Stimulated activated naive CD8-positive, alpha-beta T cell treated with anti-CD3 and anti-CD28 coated beads, Interleukin-15, amount 100 ng/mL, for 72 hours (primary cell): ENCODE data around the gene FBXO22.
"Not testable (repeated sequence)": the region's sequence is repeated elsewhere in the genome, so short reads cannot be mapped to it uniquely, and the experiment has no call there.

Experiments used
- ATAC-seq: fragments of 150-1000 bp; cut with Tn5 transposase; 2 replicates; pipeline ENCODE4 v1.10.0; 2021; ENCODE audit warnings: mild to moderate bottlenecking, moderate library complexity
- DNase-seq, 2 donors: peaks; one replicate each; pipeline ENCODE4 v3.0.0; 2021 to 2022
- H3K27ac Mint-ChIP-seq, 2 donors: one replicate each; pipeline ENCODE4 v1.8.0; 2022; ENCODE audit warnings: mild to moderate bottlenecking in 2 of 2, mixed read lengths in 2 of 2, moderate library complexity in 2 of 2
- H3K27me3 Mint-ChIP-seq: one replicate; pipeline ENCODE4 v1.8.0; 2022; ENCODE audit warnings: mixed read lengths
- H3K4me1 Mint-ChIP-seq: one replicate; pipeline ENCODE4 v1.8.0; 2022; ENCODE audit warnings: mild to moderate bottlenecking, mixed read lengths
- H3K4me3 Mint-ChIP-seq, 2 donors: one replicate each; pipeline ENCODE4 v1.8.0; 2022; ENCODE audit warnings: mild to moderate bottlenecking in 2 of 2, mixed read lengths in 2 of 2, moderate library complexity in 1 of 2
- H3K9me3 Mint-ChIP-seq, 2 donors: one replicate each; pipeline ENCODE4 v1.8.0; 2022; ENCODE audit warnings: mixed read lengths in 2 of 2

Gene FBXO22

DNA sequence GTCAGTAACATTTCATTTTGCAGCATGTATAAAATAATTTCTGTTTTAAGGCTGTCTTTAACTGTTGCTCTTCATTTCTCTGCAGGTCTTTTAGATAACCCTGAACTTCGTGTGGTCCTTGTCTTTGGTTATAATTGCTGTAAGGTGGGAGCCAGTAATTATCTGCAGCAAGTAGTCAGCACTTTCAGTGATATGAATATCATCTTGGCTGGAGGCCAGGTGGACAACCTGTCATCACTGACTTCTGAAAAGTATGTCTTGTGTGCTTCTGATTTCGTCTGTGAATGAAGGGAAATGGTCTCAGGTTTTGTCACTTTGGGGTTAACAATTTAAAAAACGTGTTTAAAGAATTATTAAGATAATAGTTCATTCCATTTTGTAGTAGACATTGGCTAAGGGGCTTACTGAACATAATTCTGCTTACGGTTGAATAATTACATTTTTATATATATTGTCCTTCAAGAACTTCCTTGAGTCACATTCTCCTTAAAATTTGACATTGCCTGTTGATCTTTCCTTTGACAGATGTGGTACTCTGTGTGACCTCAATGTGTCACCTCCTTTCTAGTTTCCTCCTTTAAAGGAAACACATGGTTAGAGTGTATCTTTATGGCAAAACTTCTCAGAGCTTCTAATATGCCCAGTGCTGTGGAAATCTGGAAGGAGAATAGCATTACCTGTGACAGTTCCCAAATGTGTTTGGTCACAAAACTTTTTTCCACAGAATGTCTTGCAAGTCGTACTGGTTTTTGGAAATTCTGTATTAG is 26.3 kb downstream of the FBXO22 start:
- Mint-ChIP-seq H3K27ac (no peak overlapping the region), H3K4me3 (no peak overlapping the region), H3K27me3 (no peaks in the 10 kb centered on the region), H3K4me1 (peaks cover 38% of the 10 kb centered on the region), H3K9me3 (no peaks in the 10 kb centered on the region)
- DNase-seq (peak in 1 of 2 donors; percentile 16), ATAC-seq (peak; percentile 72)

DNA sequence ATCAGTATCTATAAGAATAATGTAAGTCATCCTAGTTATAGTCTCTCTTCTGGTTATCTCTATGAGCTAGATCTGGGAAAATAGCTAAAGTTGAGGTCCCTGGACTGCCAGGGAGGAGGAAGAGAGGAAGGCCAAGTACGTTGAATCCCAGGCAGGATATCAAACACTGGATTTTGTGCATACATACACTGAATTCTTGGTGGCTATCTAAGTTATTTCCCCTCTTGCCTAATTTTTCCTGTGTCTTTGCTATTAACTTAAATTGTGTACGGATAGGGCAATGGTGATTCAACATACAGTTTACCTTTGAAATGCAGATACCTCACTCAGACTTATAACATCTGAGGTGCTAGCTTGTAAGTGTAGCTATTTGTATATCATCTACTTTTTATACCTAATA is 27.2 kb downstream of the FBXO22 start:
- no peak for ATAC-seq
- Mint-ChIP-seq H3K4me1 (peaks cover 38% of the 10 kb centered on the region), H3K4me3 (no peak overlapping the region), H3K27me3 (no peaks in the 10 kb centered on the region), H3K27ac (no peak overlapping the region), H3K9me3 (no peaks in the 10 kb centered on the region)
- DNase-seq = no peak

DNA sequence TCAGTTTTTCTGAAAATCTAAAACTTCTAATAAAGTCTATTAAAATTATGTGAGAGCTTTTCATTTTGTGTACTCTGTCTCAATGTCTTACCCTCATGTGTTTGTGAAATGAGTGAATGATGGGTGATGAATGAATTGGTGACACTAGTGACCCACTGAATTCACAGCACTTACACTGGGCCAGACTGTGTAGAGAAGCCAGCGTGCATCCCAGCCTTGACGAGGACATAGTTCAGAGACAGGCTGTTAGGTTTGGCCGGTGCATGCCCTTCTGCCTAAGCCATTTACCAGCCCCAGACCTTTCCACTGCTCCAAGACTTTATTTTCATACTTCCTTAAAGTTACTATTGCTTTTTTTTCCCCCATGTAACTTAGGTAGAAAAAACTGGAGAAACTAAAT is 38.8 kb downstream of the FBXO22 start:
- peaks cover 10% of the 10 kb centered on the region for H3K27me3 Mint-ChIP-seq
- ATAC-seq = peak; percentile 46
- H3K9me3 Mint-ChIP-seq = peaks cover 14 to 30% of the 10 kb centered on the region in 2 donors
- no peak overlapping the region for H3K27ac Mint-ChIP-seq
- peaks cover 8% of the 10 kb centered on the region for H3K4me1 Mint-ChIP-seq
- DNase-seq = no peak
- H3K4me3 Mint-ChIP-seq = no peak overlapping the region

DNA sequence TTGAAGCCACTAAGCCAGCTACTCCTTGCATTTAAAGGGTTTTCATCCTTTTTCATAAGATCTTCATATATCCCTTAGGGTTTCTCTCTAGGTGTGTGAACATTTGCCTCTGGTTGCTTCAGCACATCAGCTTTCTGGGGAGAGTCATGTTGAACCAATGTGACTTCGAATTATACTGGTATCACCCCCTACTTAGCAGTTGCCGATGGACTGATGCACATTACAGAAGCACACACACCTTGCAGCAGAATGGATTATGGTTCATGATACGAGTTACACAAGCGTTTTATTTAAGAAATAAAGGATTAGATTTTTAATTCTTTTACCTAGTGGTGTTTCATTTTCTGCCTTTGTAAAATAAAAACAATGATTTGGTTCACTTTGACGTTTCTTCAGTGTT is 39.6 kb downstream of the FBXO22 start:
- no peak overlapping the region for H3K27ac Mint-ChIP-seq
- ATAC-seq (no peak), DNase-seq (no peak)
- H3K9me3 Mint-ChIP-seq = peaks cover 14 to 22% of the 10 kb centered on the region in 2 donors
- H3K4me1 Mint-ChIP-seq = peaks cover 8% of the 10 kb centered on the region
- no peak overlapping the region for H3K4me3 Mint-ChIP-seq
- H3K27me3 Mint-ChIP-seq = peaks cover 18% of the 10 kb centered on the region

DNA sequence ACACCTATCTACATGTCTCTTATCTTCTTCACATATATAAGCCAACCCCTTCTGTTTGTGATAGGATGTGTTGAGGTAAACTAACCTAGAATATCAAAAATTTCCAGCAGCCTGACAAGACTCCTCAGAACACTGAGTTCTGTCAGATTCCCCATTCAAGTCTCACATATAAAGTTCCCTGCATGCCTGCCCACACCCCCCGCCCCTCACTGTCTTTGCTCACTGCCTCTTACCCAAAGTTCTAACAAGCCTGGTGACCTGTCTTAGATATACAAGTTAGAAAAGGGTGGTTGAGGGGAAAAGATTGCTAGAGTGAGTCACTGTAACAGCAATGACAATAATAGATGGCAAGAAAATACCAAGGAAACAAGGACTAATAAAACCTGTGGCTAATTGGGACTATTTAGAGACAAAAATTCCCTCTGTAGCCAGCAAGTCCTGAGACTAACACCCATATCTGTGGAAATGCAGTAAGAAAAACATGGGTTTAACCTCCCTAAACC is 40.1 kb downstream of the FBXO22 start:
- Mint-ChIP-seq H3K27me3 (peaks cover 20% of the 10 kb centered on the region), H3K27ac (no peak overlapping the region)

DNA sequence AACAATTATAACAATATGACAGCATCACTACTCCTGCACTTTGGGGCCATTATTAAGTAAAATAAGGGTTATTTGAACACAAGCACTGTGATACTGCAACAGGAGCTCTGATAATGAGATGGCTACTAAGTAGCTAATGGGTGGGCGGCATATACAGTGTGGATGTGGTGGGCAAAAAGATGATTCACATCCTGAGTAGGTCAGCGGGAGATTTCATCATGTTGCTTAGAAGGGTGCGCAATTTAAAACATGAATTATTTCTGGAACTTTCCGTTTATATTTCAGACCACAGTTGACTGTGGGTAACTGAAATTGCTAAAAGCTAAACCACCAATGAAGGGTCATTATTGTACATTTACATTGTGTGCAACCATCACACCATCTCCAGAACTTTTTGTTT is 42.3 kb downstream of the FBXO22 start:
- Mint-ChIP-seq H3K4me1 (peaks cover 8% of the 10 kb centered on the region), H3K9me3 (no peaks in the 10 kb centered on the region), H3K27ac (no peak overlapping the region), H3K27me3 (peaks cover 40% of the 10 kb centered on the region), H3K4me3 (no peak overlapping the region)
- ATAC-seq = peak; percentile 84
- peak in 1 of 2 donors; percentile 20 for DNase-seq

More for the DNA sequence above, 40.1 kb downstream of the FBXO22 start:
- Mint-ChIP-seq H3K4me1 (peaks cover 8% of the 10 kb centered on the region), H3K9me3 (peaks cover 10 to 17% of the 10 kb centered on the region in 2 donors), H3K4me3 (no peak overlapping the region)
- ATAC-seq (no peak), DNase-seq (no peak)

DNA sequence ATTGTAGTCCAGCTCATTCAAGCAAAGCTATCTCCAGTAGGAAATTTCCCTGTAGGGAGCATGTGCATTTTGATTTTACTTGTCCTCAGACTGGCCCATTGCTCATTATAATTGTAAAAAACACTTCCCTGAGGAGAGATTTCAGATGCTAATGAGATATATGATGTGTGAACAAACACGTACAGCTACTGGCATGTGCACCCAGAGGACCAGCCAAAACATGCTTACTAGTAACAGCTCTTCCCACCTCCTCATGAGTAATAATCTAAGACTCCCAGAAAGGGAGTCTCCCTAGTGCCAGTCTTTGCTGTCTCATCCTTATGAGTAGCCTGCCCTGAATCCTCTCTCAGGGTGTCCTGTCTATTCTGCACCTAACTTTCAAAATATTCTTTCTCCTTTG is 43.4 kb downstream of the FBXO22 start:
- Mint-ChIP-seq H3K27ac (peak overlapping the region in 1 of 2 donors; percentile 11), H3K27me3 (peaks cover 51% of the 10 kb centered on the region), H3K4me1 (peaks cover 8% of the 10 kb centered on the region), H3K9me3 (no peaks in the 10 kb centered on the region), H3K4me3 (no peak overlapping the region)
- no peak for DNase-seq
- ATAC-seq = no peak

DNA sequence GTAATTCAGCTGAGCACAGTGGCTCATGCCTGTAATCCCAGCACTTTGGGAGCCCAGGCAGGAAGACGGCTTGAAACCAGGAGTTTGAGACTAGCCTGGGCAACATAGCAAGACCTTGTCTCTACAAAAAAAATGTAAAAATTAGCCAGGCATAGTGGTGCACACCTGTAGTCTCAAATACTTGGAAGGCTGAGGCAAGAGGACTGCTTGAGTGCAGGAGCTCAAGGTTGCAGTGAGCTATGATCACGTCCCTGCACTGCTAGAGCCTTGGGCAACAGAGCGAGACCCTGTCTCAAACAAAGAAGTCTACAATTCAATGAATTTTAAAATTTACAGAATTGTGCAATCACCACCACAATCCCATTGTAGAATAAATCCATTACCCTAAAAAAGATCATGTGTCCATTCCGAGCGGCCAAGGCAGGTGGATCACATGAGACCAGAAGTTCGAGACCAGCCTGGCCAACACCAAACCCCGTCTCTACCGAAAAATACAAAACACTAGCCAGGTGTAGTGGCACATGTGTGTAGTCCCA is 45.2 kb downstream of the FBXO22 start:
- Mint-ChIP-seq H3K4me3 (no peak overlapping the region), H3K9me3 (no peaks in the 10 kb centered on the region), H3K27ac (no peak overlapping the region), H3K27me3 (peaks cover 66% of the 10 kb centered on the region), H3K4me1 (peaks cover 8% of the 10 kb centered on the region)
- DNase-seq (no peak), ATAC-seq (no peak)

DNA sequence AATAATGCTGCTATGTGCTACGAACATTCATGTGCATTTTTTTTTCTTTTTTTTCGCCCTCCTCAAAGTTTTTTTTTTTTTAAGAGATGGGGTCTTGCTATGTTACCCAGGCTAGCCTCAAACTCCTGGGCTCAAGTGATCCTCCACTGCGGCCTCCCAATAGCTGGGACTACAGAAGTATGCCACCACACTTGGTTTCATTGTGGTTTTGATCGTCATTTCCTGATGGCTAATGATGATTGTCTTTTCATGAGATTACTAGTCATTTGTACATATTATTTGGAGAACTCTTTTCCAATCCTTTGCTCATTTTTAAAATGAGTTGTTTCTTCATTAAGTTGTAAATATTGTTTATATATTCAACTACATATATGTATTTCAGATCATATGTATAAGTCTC is 48.8 kb downstream of the FBXO22 start:
- H3K4me3 Mint-ChIP-seq = no peak overlapping the region
- no peak overlapping the region for H3K27ac Mint-ChIP-seq
- H3K27me3 Mint-ChIP-seq = peaks cover 79% of the 10 kb centered on the region
- no peak for ATAC-seq
- DNase-seq = no peak
- no peaks in the 10 kb centered on the region for H3K9me3 Mint-ChIP-seq
- H3K4me1 Mint-ChIP-seq = no peaks in the 10 kb centered on the region

DNA sequence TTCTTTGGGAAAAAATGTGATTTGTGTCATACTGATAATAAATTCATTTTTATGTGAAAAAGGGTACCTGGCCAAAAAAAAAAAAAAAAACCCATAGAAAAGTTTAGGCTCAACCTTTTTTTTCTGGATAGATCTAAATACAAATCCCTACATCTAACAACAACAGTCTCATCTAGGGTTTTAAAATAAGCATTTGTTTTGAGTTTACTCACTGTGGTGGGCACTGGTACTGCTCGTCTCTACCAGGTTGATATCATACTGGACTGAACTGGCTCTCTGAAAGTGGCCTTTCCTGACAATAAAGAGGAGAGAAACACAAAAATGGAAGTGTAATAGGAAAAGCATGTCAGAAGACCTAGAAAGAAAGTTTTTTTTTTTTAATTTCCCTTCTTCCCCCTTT is 52.0 kb downstream of the FBXO22 start:
- ATAC-seq (no peak), DNase-seq (no peak)
- H3K4me1 Mint-ChIP-seq = no peaks in the 10 kb centered on the region
- no peak overlapping the region for H3K27ac Mint-ChIP-seq
- no peak overlapping the region for H3K4me3 Mint-ChIP-seq
- H3K9me3 Mint-ChIP-seq = no peaks in the 10 kb centered on the region
- peaks cover 52% of the 10 kb centered on the region for H3K27me3 Mint-ChIP-seq

DNA sequence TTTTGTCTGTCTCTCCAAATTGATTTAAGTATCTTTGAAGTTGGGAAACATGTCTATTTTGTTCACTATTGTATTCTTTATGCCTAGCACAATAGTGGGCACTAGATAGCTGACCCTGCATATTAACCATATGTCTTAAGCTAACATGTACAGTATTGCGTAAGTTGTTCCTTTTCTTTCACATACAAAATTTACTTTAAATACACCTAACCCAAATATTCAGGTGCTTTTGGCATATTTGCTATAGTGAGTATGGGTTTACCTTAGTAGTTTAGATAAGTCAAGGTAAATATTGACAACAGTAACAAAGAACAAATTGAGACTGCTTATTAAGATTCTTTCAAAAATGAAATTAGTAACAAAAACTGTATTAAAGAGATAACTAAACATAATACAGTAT is 57.7 kb downstream of the FBXO22 start:
- Mint-ChIP-seq H3K27me3 (peaks cover under 1% of the 10 kb centered on the region), H3K9me3 (peaks cover 0 to 4% of the 10 kb centered on the region in 2 donors), H3K4me3 (no peak overlapping the region), H3K4me1 (no peaks in the 10 kb centered on the region), H3K27ac (no peak overlapping the region)
- DNase-seq (no peak), ATAC-seq (no peak)

DNA sequence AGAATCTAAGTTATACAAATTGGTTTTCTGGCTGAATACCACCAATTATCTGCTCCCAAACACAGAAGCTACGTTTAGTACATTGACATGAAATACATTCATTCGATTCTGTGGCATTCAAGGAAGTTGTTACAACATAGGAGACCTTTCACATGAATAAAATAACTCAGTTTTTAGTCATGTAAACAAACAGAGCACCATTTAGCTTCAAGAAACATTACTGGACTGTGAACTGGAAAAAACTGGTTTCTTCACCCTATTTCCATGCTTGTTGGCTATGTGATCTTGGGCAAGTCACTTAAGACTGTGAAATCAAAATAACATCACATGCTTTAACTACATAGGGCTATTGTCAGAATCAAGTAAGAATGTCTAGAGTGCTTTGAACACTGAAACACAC is 62.4 kb downstream of the FBXO22 start:
- ATAC-seq (no peak), DNase-seq (no peak)
- no peak overlapping the region for H3K4me3 Mint-ChIP-seq
- no peaks in the 10 kb centered on the region for H3K27me3 Mint-ChIP-seq
- peaks cover 0 to 4% of the 10 kb centered on the region in 2 donors for H3K9me3 Mint-ChIP-seq
- no peak overlapping the region for H3K27ac Mint-ChIP-seq
- no peaks in the 10 kb centered on the region for H3K4me1 Mint-ChIP-seq

DNA sequence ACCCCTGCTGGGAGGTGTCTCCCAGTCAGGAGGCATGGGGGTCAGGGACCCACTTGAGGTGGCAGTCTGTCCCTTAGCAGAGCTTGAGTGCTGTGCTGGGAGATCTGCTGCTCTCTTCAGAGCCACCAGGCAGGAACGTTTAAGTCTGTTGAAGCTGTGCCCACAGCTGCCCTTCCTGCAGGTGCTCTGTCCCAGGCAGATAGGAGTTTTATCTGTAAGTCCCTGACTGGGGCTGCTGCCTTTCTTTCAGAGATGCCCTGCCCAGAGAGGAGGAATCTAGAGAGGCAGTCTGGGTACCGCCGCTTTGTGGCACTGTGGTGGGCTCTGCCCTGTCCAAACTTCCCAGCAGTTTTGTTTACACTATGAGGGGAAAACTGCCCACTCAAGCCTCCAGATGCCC is 73.1 kb downstream of the FBXO22 start:
- not testable (repeated sequence) for H3K9me3 Mint-ChIP-seq, H3K4me1 Mint-ChIP-seq, H3K4me3 Mint-ChIP-seq, ATAC-seq, DNase-seq, H3K27ac Mint-ChIP-seq
- H3K27me3 Mint-ChIP-seq = peaks cover 43% of the 10 kb centered on the region

DNA sequence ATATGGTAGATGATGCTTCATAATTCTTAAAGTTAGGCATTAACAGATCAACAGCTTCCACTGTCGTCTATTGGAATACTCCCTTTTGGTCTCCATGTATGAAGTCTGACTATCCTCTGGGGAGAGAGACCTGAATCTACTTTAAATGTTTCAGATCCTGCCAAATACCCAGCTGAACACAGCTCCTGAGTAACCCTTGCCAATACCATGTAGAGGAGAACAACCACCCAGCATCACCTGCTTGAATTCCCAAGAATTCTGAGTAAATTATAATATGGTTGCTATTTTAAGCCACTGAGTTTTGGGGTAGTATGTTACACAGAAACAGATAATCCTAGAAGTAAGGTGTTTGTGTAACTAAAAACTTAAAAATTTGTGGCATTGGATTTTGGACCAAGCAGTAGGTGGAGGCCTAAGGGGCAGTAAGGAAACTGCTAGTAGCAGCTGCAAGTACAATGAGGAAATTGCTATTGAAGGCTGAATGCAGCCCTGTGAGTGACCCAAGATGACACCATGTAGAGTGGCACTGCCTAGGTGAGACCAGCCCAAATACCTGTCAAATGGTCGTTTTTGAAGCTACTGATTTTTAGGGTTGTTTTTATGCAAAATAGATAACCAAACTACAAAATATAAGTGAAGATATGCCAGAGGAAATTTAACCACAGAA is 77.6 kb downstream of the FBXO22 start:
- H3K4me1 Mint-ChIP-seq = no peaks in the 10 kb centered on the region
- no peak overlapping the region for H3K4me3 Mint-ChIP-seq
- H3K27me3 Mint-ChIP-seq = peaks cover 16% of the 10 kb centered on the region
- DNase-seq = no peak
- no peak for ATAC-seq
- H3K27ac Mint-ChIP-seq = no peak overlapping the region
- H3K9me3 Mint-ChIP-seq = no peaks in the 10 kb centered on the region

DNA sequence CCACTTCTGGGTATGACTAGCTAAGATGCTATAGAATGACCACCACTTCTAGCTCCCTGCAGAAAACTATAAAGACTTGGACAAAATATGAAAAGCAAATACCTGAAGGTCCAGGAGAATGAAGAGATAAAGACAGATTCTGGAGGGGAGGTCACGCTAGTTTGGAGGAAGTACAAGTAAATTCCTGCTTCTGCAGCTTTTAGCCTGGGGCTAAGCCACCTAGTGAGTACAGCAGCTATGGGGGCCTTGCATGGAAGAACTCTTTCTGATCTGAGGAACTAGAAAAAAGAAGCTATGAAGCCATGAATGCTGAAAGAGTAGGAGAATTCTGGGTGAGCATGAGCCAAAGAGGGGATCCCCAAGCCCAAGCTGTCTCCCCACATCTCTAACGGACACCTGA is 78.8 kb downstream of the FBXO22 start:
- no peaks in the 10 kb centered on the region for H3K9me3 Mint-ChIP-seq
- no peak overlapping the region for H3K27ac Mint-ChIP-seq
- no peaks in the 10 kb centered on the region for H3K4me1 Mint-ChIP-seq
- DNase-seq = no peak
- H3K27me3 Mint-ChIP-seq = peaks cover 14% of the 10 kb centered on the region
- H3K4me3 Mint-ChIP-seq = no peak overlapping the region
- ATAC-seq = no peak

DNA sequence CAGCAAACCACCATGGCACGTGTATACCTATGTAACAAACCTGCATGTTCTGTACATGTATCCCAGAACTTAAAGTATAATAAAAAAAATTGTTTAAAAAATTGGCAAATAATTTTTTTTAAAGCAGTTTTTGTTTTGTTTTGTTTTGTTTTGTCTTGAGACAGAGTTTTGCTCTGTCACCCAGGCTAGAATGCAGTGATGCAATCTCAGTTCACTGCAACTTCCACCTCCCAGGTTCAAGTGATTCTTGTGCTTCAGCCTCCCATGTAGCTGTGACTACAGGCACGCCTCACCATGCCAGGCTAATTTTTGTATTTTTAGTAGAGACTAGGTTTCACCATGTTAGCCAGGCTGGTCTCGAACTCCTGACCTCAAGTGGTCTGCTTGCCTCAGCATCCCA is 81.0 kb downstream of the FBXO22 start:
- H3K9me3 Mint-ChIP-seq, H3K27me3 Mint-ChIP-seq, H3K4me3 Mint-ChIP-seq, ATAC-seq, DNase-seq, H3K4me1 Mint-ChIP-seq, H3K27ac Mint-ChIP-seq: not testable (repeated sequence)
